B cell (primary cell): ENCODE results near the gene APOD. TPM values are rescaled to one million over a fixed set of nuclear protein-coding genes. Genes with fewer than 3 reads are reported as not detected.

ENCODE experiments used
- ATAC-seq: fragments of 200-7000 bp; cut with Tn5 transposase; one replicate; pipeline ENCODE4 v1.10.0; 2021; ENCODE audit warnings: low read depth, mild to moderate bottlenecking, moderate number of reproducible peaks, moderate library complexity
- CTCF ChIA-PET: fragments of 350-600 bp; sonication (Branson Sonifier 250); formaldehyde crosslinking; loops from one replicate; lab custom pipeline; 2021; ENCODE audit warnings: antibody characterized with exemption, inconsistent platforms; lab: Charles Lee
- POLR2A ChIA-PET: fragments of 350-600 bp; sonication (Branson Sonifier 250); formaldehyde crosslinking; loops from one replicate; lab custom pipeline; 2021; ENCODE audit warnings: antibody characterized with exemption; lab: Charles Lee
- DNase-seq: peaks from one replicate; pipeline ENCODE4 v3.0.0; 2013
- H2AFZ ChIP-seq: 2 replicates; pipeline ENCODE4 v1.6.1; 2012; ENCODE audit warnings: mild to moderate bottlenecking, low read depth, low read length; ENCODE audit not compliant: insufficient read depth, poor library complexity, severe bottlenecking
- H3K27ac ChIP-seq, 2 donors: 1 replicate in 1 of 2; 2 replicates in 1 of 2; pipeline ENCODE4 v1.5.1; 2012 to 2013; ENCODE audit warnings: low read length in 2 of 2, mild to moderate bottlenecking in 2 of 2, moderate library complexity in 1 of 2
- H3K27me3 ChIP-seq, 4 experiments: fragments of 200-600 bp in 1 of 4; sonication (generic) in 1 of 4; replicated peaks in 1 of 4; 1 replicate in 2 of 4; 2 replicates in 2 of 4; pipeline versions ENCODE4 v1.6.1 to v1.7.0; 2013 to 2016; ENCODE audit warnings: low read length in 3 of 4, mild to moderate bottlenecking in 2 of 4, mixed read lengths in 1 of 4, moderate library complexity in 1 of 4; ENCODE audit not compliant: insufficient read depth in 4 of 4, control insufficient read depth in 3 of 4; ENCODE audit errors: control extremely low read depth in 1 of 4
- H3K36me3 ChIP-seq, 2 experiments: replicated peaks in 1 of 2; 1 replicate in 1 of 2; 2 replicates in 1 of 2; pipeline versions ENCODE4 v1.6.1 to v1.7.1; 2013; ENCODE audit warnings: low read length in 1 of 2; ENCODE audit not compliant: insufficient read depth in 2 of 2, control insufficient read depth in 1 of 2; ENCODE audit errors: control extremely low read depth in 1 of 2, extremely low read depth in 1 of 2
- H3K4me1 ChIP-seq, 2 donors: fragments of 200-600 bp in 1 of 2; sonication (generic) in 1 of 2; 1 replicate in 1 of 2; 2 replicates in 1 of 2; pipeline versions ENCODE4 v1.5.1 to v1.6.1; 2013 to 2017; ENCODE audit warnings: low read length in 2 of 2; ENCODE audit not compliant: control insufficient read depth in 2 of 2, insufficient read depth in 2 of 2
- H3K4me2 ChIP-seq: replicated peaks from 2 replicates; pipeline ENCODE3; 2012; ENCODE audit warnings: mild to moderate bottlenecking, low read depth, low read length; ENCODE audit not compliant: poor library complexity, severe bottlenecking
- H3K4me3 ChIP-seq, 5 experiments: fragments of 200-600 bp in 1 of 5; sonication (generic) in 1 of 5; 1 replicate in 3 of 5; 2 replicates in 2 of 5; pipeline versions ENCODE4 v1.5.1 to v1.7.0; 2011 to 2016; ENCODE audit warnings: low read length in 4 of 5, mild to moderate bottlenecking in 4 of 5, low read depth in 2 of 5, control low read depth in 1 of 5, moderate library complexity in 1 of 5; ENCODE audit not compliant: insufficient read depth in 1 of 5; ENCODE audit errors: control extremely low read depth in 1 of 5, extremely low read depth in 1 of 5
- H3K79me2 ChIP-seq: fragments of 200-600 bp; sonication (generic); one replicate; pipeline ENCODE4 v1.6.0; 2016; ENCODE audit warnings: low read length; ENCODE audit not compliant: control insufficient read depth, insufficient read depth
- H3K9ac ChIP-seq: fragments of 200-600 bp; sonication (generic); 2 replicates; pipeline ENCODE4 v1.6.1; 2017; ENCODE audit warnings: mild to moderate bottlenecking, low read length, moderate library complexity
- H3K9me3 ChIP-seq, 3 donors: one replicate each; pipeline versions ENCODE4 v1.6.1 to v1.7.1; 2013; ENCODE audit warnings: low read length in 2 of 3; ENCODE audit not compliant: control insufficient read depth in 2 of 3, insufficient read depth in 1 of 3; ENCODE audit errors: control extremely low read depth in 1 of 3
- H4K20me1 ChIP-seq: 2 replicates; pipeline ENCODE4 v1.6.0; 2012; ENCODE audit warnings: mild to moderate bottlenecking, low read length; ENCODE audit not compliant: insufficient read depth, control insufficient read depth, poor library complexity, severe bottlenecking
- H3K27ac Mint-ChIP-seq: one replicate; pipeline ENCODE4 v1.8.0; 2021; ENCODE audit warnings: mixed read lengths
- H3K27me3 Mint-ChIP-seq: one replicate; pipeline ENCODE4 v1.8.0; 2021; ENCODE audit warnings: mixed read lengths
- H3K4me1 Mint-ChIP-seq: one replicate; pipeline ENCODE4 v1.8.0; 2021; ENCODE audit warnings: mixed read lengths
- H3K4me3 Mint-ChIP-seq: one replicate; pipeline ENCODE4 v1.8.0; 2021; ENCODE audit warnings: mixed read lengths
- H3K9me3 Mint-ChIP-seq: one replicate; pipeline ENCODE4 v1.8.0; 2022; ENCODE audit warnings: mixed read lengths; ENCODE audit not compliant: insufficient read depth
- EZH2 ChIP-seq: IDR thresholded peaks from 2 replicates; pipeline ENCODE4 v1.6.1; 2012; ENCODE audit warnings: borderline replicate concordance, low read depth, mild to moderate bottlenecking, moderate library complexity, low read length; ENCODE audit not compliant: insufficient read depth, poor library complexity, severe bottlenecking
- WGBS: methylation state at CpG from one replicate; pipeline ENCODE4 v1.1.5; 2013; ENCODE audit warnings: missing lambda C conversion rate; ENCODE audit not compliant: insufficient coverage; 5-methylcytosine and 5-hydroxymethylcytosine counted together
- intact Hi-C: fragments of 100-400 bp; cut with micrococcal nuclease; formaldehyde crosslinking; loops from one replicate; pipeline ENCODE4 v1.10.0; 2022
- polyA plus RNA-seq: library from polyadenylated mRNA; depleted of rRNA; stranded (reverse); fragments of >200 nt; gene quantifications from 2 replicates; pipeline ENCODE4 v1.2.3, GENCODE V29; 2012
- total RNA-seq, 2 donors: library from RNA; stranded (reverse); fragments of 120-200 nt in 1 of 2; gene quantifications; 1 replicate in 1 of 2; 2 replicates in 1 of 2; pipeline versions ENCODE4 v1.2.3 to v1.2.4, GENCODE V29; 2013 to 2022
- TF ChIP-seq, protein P1 (sequence below): fragments of 200-600 bp; IDR thresholded peaks from one replicate; pipeline ENCODE4 v1.8.0; 2022; ENCODE audit warnings: antibody characterized with exemption, mild to moderate bottlenecking

The APOD gene
- total and polyA plus RNA-seq, 2 donors (not counting 1 experiment from before 2014, with no cell fraction given): 0.59 TPM; not detected in 1

DNA sequence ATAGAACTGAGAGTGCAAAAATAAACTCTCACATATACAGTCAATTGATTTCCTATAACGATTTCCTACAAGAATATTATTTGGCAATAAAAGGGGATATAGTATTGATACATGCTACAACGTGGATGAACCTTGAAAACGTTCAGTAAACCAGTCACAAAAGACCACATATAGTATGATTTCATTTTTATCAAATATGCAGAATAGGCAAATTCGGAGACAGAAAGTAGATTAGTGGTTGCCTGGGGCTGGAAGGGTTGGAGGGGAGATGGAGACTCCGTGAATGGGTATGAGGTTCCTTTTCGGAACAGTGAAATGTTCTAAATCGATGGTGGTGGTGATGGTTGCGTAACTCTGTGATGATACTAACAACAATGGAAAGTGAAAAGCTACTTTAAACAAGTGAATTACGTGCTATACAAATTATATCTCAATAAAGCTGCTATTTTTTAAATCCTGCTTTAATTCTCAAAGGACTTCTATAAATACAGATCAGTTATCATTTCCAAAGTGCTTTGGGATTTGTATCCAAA lies 6.0 kb downstream of the APOD start:
- Mint-ChIP-seq H3K9me3 (no peaks in the 10 kb centered on the region), H3K4me3 (no peak overlapping the region), H3K4me1 (no peaks in the 10 kb centered on the region), H3K27me3 (no peaks in the 10 kb centered on the region), H3K27ac (no peak overlapping the region)
- Histone ChIP-seq H3K4me1 (no peaks in the 10 kb centered on the region), H3K4me2 (no peak overlapping the region), H3K27ac (no peak overlapping the region), H3K9me3 (no peaks in the 10 kb centered on the region), H4K20me1 (no peaks in the 10 kb centered on the region), H3K27me3 (no peaks in the 10 kb centered on the region), H3K36me3 (no peaks in the 10 kb centered on the region), H3K9ac (no peak overlapping the region), H2AFZ (no peak overlapping the region), H3K79me2 (no peaks in the 10 kb centered on the region), H3K4me3 (no peak overlapping the region)
- no peak for ATAC-seq
- intact Hi-C loops: no loop called here
- no peak for DNase-seq
- TF ChIP-seq EZH2: no peak
- TF ChIP-seq, protein P1, sequence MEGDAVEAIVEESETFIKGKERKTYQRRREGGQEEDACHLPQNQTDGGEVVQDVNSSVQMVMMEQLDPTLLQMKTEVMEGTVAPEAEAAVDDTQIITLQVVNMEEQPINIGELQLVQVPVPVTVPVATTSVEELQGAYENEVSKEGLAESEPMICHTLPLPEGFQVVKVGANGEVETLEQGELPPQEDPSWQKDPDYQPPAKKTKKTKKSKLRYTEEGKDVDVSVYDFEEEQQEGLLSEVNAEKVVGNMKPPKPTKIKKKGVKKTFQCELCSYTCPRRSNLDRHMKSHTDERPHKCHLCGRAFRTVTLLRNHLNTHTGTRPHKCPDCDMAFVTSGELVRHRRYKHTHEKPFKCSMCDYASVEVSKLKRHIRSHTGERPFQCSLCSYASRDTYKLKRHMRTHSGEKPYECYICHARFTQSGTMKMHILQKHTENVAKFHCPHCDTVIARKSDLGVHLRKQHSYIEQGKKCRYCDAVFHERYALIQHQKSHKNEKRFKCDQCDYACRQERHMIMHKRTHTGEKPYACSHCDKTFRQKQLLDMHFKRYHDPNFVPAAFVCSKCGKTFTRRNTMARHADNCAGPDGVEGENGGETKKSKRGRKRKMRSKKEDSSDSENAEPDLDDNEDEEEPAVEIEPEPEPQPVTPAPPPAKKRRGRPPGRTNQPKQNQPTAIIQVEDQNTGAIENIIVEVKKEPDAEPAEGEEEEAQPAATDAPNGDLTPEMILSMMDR: no peak
- POLR2A ChIA-PET: no interaction called here
- CTCF ChIA-PET: no interaction called here
- WGBS: 0% methylated on average over 1 of the region's 9 CpGs

DNA sequence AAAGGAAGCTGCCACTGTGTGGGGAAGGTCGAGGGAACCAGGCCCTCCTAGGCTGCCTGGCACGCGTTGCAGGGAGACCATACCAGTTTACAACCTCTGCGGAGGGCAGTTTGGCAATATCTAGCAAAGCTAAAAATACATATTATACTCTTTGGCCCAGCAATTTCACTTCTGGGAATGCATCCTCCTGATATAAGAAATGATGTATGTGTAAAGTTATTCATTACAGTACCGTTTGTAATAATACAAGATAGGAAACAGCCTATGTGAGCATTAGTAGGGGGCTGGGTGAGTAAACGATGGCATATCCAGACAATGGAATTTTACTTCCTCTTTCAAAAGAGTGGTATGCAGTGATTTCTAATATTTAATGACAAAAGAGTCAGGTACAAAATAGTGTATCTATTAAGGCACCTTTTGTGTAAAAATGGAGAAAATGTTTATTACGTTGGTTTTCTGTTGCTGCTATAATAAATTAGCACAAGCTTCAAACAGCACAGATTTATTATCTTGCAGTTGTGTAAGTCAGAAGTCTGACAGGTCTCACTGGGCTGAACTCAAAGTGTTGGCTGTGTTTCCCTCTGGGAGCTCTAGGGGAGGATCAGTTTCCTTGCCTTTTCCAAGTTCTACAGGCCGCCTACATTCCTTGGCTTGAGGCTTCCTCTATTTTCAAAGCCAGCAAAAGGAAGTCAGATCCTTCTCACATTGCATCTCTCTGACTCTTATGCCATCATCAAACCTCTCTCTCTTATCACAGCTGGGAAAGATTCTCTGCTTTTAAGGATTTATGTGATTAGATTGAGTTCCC lies 9.0 kb downstream of the APOD start:
- WGBS: 83% methylated on average over 1 of the region's 8 CpGs
- peaks cover 0 to 6% of the 10 kb centered on the region in 2 donors for H3K4me1 ChIP-seq
- no peaks in the 10 kb centered on the region for H3K27me3 ChIP-seq
- no peak overlapping the region for H3K27ac ChIP-seq
- no peak for TF ChIP-seq EZH2
- TF ChIP-seq, protein P1: no peak
- H3K36me3 ChIP-seq: no peaks in the 10 kb centered on the region
- CTCF ChIA-PET: no interaction called here
- H3K27me3 Mint-ChIP-seq: no peaks in the 10 kb centered on the region
- DNase-seq (no peak), ATAC-seq (no peak)
- H3K4me1 Mint-ChIP-seq: peaks cover 8% of the 10 kb centered on the region
- H3K4me3 Mint-ChIP-seq: no peak overlapping the region
- H3K4me3 ChIP-seq: no peak overlapping the region
- POLR2A ChIA-PET: no interaction called here
- H3K27ac Mint-ChIP-seq: no peak overlapping the region
- intact Hi-C loops: no loop called here
- no peaks in the 10 kb centered on the region for H3K9me3 Mint-ChIP-seq
- no peaks in the 10 kb centered on the region for H4K20me1 ChIP-seq
- no peak overlapping the region for H2AFZ ChIP-seq
- no peak overlapping the region for H3K4me2 ChIP-seq
- H3K9me3 ChIP-seq: no peaks in the 10 kb centered on the region
- H3K9ac ChIP-seq: no peak overlapping the region
- no peaks in the 10 kb centered on the region for H3K79me2 ChIP-seq
